Bronchial epithelial cell (primary cell): ENCODE measurements around the gene POFUT1. TPM values are rescaled to one million over a fixed set of nuclear protein-coding genes. Genes with fewer than 3 reads are reported as not detected.
A peak's percentile ranks its signal among the peaks of the same experiment; 100 is the strongest.
"Not testable (repeated sequence)": the region's sequence is repeated elsewhere in the genome, so short reads cannot be mapped to it uniquely, and the experiment has no call there.

Experiments
- DNase-seq: peaks from one replicate; pipeline ENCODE4 v3.0.0-alpha.2; 2010; ENCODE audit warnings: low read depth
- FAIRE-seq: peaks from 2 replicates; lab custom pipeline; 2011; peaks lifted over from hg19 to GRCh38; lab: Jason Lieb, UNC
- H3K27me3 ChIP-seq: 2 replicates; pipeline ENCODE4 v1.5.1; 2011; ENCODE audit warnings: low read length; ENCODE audit not compliant: control insufficient read depth, insufficient read depth
- H3K36me3 ChIP-seq: 2 replicates; pipeline ENCODE4 v1.5.1; 2011; ENCODE audit warnings: low read length; ENCODE audit not compliant: control insufficient read depth, insufficient read depth
- H3K4me3 ChIP-seq: 2 replicates; pipeline ENCODE4 v1.5.1; 2011; ENCODE audit warnings: mild to moderate bottlenecking, low read depth, low read length, control low read depth
- CTCF ChIP-seq: IDR thresholded peaks from 2 replicates; pipeline ENCODE4 v1.5.1; 2011; ENCODE audit warnings: mild to moderate bottlenecking, moderate library complexity, low read length, control low read depth, inconsistent platforms; ENCODE audit not compliant: insufficient read depth, severe bottlenecking
- total RNA-seq: library from RNA; depleted of rRNA; stranded (reverse); fragments of >200 nt; gene quantifications from 2 replicates; pipeline ENCODE4 v1.2.1, GENCODE V29; 2014

The POFUT1 gene
- total RNA-seq, 1 donor from 2014 or later, result 27.6 TPM

- Histone ChIP-seq H3K4me3 (no peak overlapping the region), H3K36me3 (peaks cover 10% of the 10 kb centered on the region), H3K27me3 (no peaks in the 10 kb centered on the region)
- FAIRE-seq (peak; percentile 62), DNase-seq (no peak)
- TF ChIP-seq CTCF, result no peak
Measured at GRCh38 chr20:32168184-32168910, 39.3 kb upstream of the POFUT1 start.

DNA sequence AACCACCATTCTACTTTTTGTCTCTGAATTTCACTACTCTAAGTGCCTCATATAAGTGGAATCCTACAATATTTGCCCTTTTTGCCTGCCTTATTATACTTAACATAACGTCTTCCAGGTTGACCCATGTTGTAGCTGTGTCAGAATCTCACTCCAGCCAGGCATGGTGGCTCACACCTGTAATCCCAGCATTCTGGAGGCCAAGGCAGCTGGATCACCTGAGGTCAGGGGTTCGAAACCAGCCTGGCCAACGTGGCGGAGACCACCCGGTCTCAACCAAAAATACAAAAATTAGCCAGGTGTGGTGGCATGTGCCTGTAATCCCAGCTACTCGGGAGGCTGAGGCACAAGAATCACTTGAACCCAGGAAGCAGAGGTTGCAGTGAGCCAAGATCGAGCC, 30.0 kb upstream of the POFUT1 start:
- not testable (repeated sequence) for H3K4me3 ChIP-seq, H3K36me3 ChIP-seq, DNase-seq, H3K27me3 ChIP-seq, FAIRE-seq

DNA sequence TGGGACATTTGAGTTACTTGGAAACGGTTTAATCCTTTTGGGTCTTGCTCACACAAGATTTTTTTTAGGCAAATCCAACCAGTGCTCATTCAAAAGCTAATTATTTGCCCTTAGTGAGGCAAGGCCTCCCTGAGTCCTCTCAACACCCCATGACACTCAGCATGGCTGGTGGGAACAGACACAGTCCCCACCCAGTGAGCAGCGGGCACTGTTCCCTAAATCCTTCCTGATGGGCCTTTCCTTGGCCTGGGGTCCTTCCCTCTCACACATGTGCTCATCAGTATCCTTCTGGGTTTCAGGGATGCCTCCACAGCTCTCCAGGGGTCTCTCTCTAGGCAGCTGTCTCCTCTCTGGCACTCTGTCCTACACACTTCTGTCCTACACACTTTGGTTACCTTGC, 28.2 kb upstream of the POFUT1 start:
- no peak for DNase-seq
- FAIRE-seq, result no peak

DNA sequence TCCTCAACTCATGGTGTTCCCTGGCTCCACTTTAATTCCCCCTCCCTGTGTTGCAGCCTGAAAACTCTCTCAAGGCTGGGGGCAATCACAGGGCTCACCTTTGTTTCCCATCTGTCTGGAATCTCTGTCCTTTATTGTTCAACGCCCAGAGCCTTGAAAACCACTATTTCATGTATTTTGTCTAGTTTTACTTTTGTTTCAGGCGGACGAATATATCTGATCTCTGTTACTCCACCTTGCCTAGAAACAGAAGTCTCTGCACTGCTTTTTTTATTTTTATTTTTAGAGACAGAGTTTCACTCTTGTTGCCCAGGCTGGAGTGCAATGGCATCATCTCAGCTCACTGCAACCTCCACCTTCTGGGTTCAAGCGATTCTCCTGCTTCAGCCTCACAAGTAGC, 27.7 kb upstream of the POFUT1 start:
- FAIRE-seq (no peak), DNase-seq (no peak)
- no peak for TF ChIP-seq CTCF
- no peak overlapping the region for H3K4me3 ChIP-seq
- H3K36me3 ChIP-seq, result no peaks in the 10 kb centered on the region
- H3K27me3 ChIP-seq, result no peaks in the 10 kb centered on the region

More for the DNA sequence above, 28.2 kb upstream of the POFUT1 start:
- no peaks in the 10 kb centered on the region for H3K27me3 ChIP-seq
- no peak overlapping the region for H3K4me3 ChIP-seq
- no peaks in the 10 kb centered on the region for H3K36me3 ChIP-seq
- no peak for TF ChIP-seq CTCF

GRCh38 chr20:32181606-32182005, 26.1 kb upstream of the POFUT1 start:
- TF ChIP-seq CTCF, result no peak
- Histone ChIP-seq H3K4me3 (no peak overlapping the region), H3K27me3 (no peaks in the 10 kb centered on the region), H3K36me3 (no peaks in the 10 kb centered on the region)
- no peak for FAIRE-seq
- DNase-seq, result no peak

DNA sequence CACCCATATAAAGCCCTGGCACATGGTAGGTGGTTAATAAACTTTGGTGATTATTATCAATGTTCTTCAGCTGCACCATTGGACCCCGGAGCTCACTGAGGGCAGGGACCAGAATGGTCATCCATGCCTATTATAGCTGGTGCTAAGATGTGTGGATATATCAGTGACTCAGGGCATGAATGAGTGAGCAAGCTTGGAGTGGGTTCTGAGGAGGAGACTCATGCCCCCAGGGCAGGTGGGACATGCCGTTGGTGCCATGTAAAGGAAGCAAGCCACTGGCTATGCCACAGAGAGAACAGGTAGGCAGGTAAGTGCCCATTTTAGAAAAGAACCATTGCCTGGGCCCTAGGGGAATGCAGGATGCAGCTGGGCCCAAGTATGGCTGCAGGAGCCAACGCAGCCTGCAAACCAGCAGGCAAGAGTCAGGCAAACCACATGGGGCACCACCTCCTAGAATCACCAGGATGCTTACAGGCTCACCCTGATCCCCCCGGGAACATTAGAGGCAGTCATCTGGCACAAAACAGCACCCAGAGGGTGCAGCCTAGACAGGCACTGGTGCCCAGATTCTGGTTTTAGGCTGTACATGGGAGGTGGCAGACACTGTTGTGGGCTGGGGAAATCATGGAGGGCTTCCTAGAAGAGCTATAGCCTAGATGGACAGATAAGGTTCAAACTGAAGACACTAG, 23.6 kb upstream of the POFUT1 start:
- no peak for FAIRE-seq
- Histone ChIP-seq H3K4me3 (no peak overlapping the region), H3K36me3 (no peaks in the 10 kb centered on the region), H3K27me3 (no peaks in the 10 kb centered on the region)
- no peak for TF ChIP-seq CTCF
- DNase-seq, result no peak
